Right atrium auricular region (tissue), 2 donors: Measurements from ENCODE around the gene ATG10. TPM values are rescaled to one million over a fixed set of nuclear protein-coding genes. Genes with fewer than 3 reads are reported as not detected.
"Not testable (repeated sequence)": the region's sequence is repeated elsewhere in the genome, so short reads cannot be mapped to it uniquely, and the experiment has no call there.

ENCODE experiments used
- DNase-seq: peaks from one replicate; pipeline ENCODE4 v3.0.0-alpha.2; 2019; ENCODE audit warnings: low spot score
- H3K27ac ChIP-seq, 2 donors: fragments of 200-600 bp; sonication (generic); 1 replicate in 1 of 2; 2 replicates in 1 of 2; pipeline ENCODE4 v1.5.1; 2016 to 2019
- H3K27me3 ChIP-seq, 2 donors: fragments of 200-600 bp; sonication (generic); one replicate each; pipeline versions ENCODE4 v1.5.1 to v1.6.0; 2017 to 2019
- H3K36me3 ChIP-seq: fragments of 200-600 bp; sonication (generic); one replicate; pipeline ENCODE4 v1.5.1; 2016
- H3K4me1 ChIP-seq, 2 donors: fragments of 200-600 bp; sonication (generic); one replicate each; pipeline versions ENCODE4 v1.5.1 to v1.6.0; 2017 to 2019
- H3K4me3 ChIP-seq, 2 donors: fragments of 200-600 bp; sonication (generic); 1 replicate in 1 of 2; 2 replicates in 1 of 2; pipeline ENCODE4 v1.5.1; 2017 to 2019; ENCODE audit warnings: mild to moderate bottlenecking in 1 of 2, moderate library complexity in 1 of 2
- H3K9me3 ChIP-seq, 2 donors: fragments of 200-600 bp; sonication (generic); one replicate each; pipeline ENCODE4 v1.5.1; 2019
- total RNA-seq, 2 donors: library from RNA; depleted of rRNA; stranded (reverse); fragments of >200 nt; gene quantifications; one replicate each; pipeline ENCODE4 v1.1.0, GENCODE V29; 2016
- TF ChIP-seq, protein P1 (sequence below), 2 donors: fragments of 200-600 bp; sonication (generic); IDR thresholded peaks; one replicate each; pipeline ENCODE4 v1.5.1; 2019; ENCODE audit warnings: antibody characterized with exemption in 2 of 2

The ATG10 gene
- total RNA-seq, 2 donors from 2014 or later, result 4.2 to 5.6 TPM

DNA sequence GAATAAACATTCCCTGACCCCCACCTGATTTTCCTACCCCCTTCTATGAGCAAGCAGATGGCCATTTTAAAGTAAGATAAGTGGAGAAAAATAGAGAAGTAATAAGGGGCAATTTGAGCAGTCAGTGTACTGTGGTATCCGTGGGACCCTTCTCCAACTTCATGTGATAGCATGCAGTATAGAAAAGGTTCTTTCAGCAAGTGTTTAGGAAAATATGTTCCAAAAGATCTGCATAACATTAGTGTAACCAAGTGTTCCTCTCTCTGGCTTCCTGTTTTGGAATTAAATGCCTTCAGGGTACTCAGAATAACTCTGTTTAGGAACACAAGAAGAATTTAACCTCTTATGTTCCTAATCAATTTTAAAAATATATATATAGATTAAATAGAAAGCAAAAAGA is 134.9 kb downstream of the ATG10 start:
- no peak overlapping the region for H3K4me3 ChIP-seq
- peaks cover 0 to 18% of the 10 kb centered on the region in 2 donors for H3K4me1 ChIP-seq
- DNase-seq, result no peak
- TF ChIP-seq, protein P1, sequence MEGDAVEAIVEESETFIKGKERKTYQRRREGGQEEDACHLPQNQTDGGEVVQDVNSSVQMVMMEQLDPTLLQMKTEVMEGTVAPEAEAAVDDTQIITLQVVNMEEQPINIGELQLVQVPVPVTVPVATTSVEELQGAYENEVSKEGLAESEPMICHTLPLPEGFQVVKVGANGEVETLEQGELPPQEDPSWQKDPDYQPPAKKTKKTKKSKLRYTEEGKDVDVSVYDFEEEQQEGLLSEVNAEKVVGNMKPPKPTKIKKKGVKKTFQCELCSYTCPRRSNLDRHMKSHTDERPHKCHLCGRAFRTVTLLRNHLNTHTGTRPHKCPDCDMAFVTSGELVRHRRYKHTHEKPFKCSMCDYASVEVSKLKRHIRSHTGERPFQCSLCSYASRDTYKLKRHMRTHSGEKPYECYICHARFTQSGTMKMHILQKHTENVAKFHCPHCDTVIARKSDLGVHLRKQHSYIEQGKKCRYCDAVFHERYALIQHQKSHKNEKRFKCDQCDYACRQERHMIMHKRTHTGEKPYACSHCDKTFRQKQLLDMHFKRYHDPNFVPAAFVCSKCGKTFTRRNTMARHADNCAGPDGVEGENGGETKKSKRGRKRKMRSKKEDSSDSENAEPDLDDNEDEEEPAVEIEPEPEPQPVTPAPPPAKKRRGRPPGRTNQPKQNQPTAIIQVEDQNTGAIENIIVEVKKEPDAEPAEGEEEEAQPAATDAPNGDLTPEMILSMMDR (IDR thresholded peaks at IDR 0.05), result no peak
- no peaks in the 10 kb centered on the region for H3K36me3 ChIP-seq
- H3K9me3 ChIP-seq, result no peaks in the 10 kb centered on the region
- H3K27ac ChIP-seq, result peak overlapping the region in 1 of 2 donors; percentile 7
- H3K27me3 ChIP-seq, result no peaks in the 10 kb centered on the region

DNA sequence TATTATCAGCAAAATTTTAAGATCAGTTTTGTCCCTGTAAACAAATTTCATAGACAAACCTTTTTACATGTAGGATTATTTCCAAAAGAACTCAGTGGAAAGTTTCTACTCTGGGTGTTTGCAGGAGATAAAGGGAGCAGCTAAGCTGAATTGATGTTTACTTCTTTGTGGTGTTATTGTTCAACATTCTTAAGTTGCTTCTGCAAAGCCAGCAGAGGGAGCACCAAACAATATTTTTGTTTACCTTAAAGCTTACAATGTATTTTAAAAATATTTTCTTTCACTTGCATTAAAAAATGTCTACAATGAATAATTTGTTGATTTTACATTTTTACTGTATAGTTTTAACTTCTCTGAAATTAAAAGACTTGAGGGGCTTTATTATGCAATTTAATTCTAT is 135.4 kb downstream of the ATG10 start:
- Histone ChIP-seq H3K9me3 (no peaks in the 10 kb centered on the region), H3K4me1 (peaks cover 0 to 18% of the 10 kb centered on the region in 2 donors), H3K4me3 (no peak overlapping the region), H3K27ac (peak overlapping the region in 1 of 2 donors; percentile 7), H3K36me3 (no peaks in the 10 kb centered on the region), H3K27me3 (no peaks in the 10 kb centered on the region)
- TF ChIP-seq, protein P1 (IDR thresholded peaks at IDR 0.05), result peak in 1 of 2 donors; percentile 60
- no peak for DNase-seq

DNA sequence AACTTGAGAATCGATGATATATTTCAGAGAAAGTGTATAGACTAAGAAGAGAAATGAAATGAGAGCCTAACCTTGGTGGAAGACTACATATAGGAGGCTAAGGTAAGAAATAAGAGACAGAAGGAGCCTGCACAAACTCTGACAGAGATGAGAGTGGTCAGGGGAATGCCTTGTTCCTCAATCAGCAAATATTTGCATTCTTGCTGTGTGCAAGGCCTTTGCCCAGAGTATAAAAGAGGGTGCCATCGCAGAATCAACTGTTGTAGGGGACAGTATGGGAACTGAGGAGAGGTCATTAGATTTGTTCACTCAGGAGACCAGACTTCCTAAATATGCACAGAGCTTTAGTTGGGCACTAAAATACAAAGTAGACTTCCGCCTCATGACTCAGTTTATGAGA is 137.2 kb downstream of the ATG10 start:
- TF ChIP-seq, protein P1 (IDR thresholded peaks at IDR 0.05), result no peak
- Histone ChIP-seq H3K36me3 (no peaks in the 10 kb centered on the region), H3K27me3 (no peaks in the 10 kb centered on the region), H3K9me3 (no peaks in the 10 kb centered on the region), H3K27ac (no peak overlapping the region), H3K4me3 (no peak overlapping the region), H3K4me1 (peaks cover 0 to 18% of the 10 kb centered on the region in 2 donors)
- DNase-seq, result no peak

DNA sequence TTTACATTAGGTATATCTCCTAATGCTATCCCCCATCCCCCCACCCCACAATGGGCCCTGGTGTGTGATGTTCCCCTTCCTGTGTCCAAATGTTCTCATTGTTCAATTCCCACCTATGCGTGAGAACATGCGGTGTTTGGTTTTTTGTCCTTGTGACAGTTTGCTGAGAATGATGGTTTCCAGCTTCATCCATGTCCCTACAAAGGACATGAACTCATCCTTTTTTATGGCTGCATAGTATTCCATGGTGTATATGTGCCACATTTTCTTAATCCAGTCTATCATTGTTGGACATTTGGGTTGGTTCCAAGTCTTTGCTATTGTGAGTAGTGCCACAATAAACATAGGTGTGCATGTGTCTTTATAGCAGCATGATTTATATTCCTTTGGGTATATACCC is 138.1 kb downstream of the ATG10 start:
- not testable (repeated sequence) for H3K36me3 ChIP-seq, H3K27ac ChIP-seq
- peaks cover 0 to 18% of the 10 kb centered on the region in 2 donors for H3K4me1 ChIP-seq

DNA sequence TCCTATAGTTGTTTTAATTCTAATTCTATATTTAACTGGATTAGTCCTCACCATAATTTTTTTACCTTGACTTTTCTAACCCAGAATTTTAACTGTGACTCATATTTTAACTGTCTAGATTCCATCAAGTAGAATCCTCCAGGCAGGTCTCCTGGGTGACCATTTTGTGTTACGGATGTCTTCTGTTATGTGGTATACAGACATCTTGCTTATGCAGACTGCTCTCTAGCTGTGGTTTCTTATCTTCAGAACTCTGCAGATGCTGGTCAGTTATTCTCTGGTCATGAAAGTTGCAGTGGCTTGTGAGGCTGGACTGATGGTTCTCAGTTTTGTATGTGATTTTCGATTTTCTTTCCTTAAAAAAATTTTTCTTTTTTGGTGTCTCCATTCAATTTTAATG is 139.4 kb downstream of the ATG10 start:
- Histone ChIP-seq H3K4me1 (peaks cover 0 to 18% of the 10 kb centered on the region in 2 donors), H3K36me3 (no peaks in the 10 kb centered on the region), H3K9me3 (no peaks in the 10 kb centered on the region), H3K27me3 (no peaks in the 10 kb centered on the region), H3K27ac (no peak overlapping the region), H3K4me3 (no peak overlapping the region)
- no peak for DNase-seq
- TF ChIP-seq, protein P1 (IDR thresholded peaks at IDR 0.05), result no peak

More for the DNA sequence above, 138.1 kb downstream of the ATG10 start:
- not testable (repeated sequence) for DNase-seq, H3K9me3 ChIP-seq, H3K27me3 ChIP-seq, H3K4me3 ChIP-seq

DNA sequence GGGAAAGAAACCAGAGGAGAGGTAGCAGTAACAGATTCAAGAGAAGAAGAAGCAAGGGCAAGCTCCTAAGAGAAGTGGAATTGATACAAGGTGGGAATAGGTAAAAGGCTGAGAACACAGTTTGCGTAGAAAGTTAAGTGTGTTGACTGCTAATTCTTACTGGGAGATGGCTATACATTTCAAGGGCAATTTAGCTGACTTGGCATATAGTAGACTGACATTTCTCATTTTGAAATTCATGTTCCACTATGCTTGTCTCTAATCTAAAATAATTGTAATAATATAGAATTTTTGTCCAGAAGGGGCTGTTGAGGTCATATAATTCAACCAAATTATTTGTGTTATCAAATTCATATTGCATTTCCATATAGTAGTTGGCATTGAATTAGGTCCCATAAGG is 144.0 kb downstream of the ATG10 start:
- DNase-seq, result no peak
- TF ChIP-seq, protein P1 (IDR thresholded peaks at IDR 0.05), result no peak
- no peaks in the 10 kb centered on the region for H3K27me3 ChIP-seq

More for the DNA sequence above, 144.0 kb downstream of the ATG10 start:
- Histone ChIP-seq H3K27ac (no peak overlapping the region), H3K4me3 (no peak overlapping the region), H3K4me1 (no peaks in the 10 kb centered on the region), H3K36me3 (no peaks in the 10 kb centered on the region), H3K9me3 (no peaks in the 10 kb centered on the region)
